ENCODE data around the gene GRPEL2. TPM values are rescaled to one million over a fixed set of nuclear protein-coding genes. Genes with fewer than 3 reads are reported as not detected.

GRPEL2 gene
- total RNA-seq, 1 experiment from 2014 or later = 47.3 TPM

GRCh38 chr5:149338364-149338763 is 6.9 kb upstream of the GRPEL2 start:
- H3K9me3 ChIP-seq (ENCODE audit: control insufficient read depth, low read depth, low read length) = no peaks in the 10 kb centered on the region
- H3K9me3 Mint-ChIP-seq = no peaks in the 10 kb centered on the region
- no peak overlapping the region for H3K4me3 Mint-ChIP-seq
- no peak overlapping the region for H3K23ac ChIP-seq (ENCODE audit: insufficient read length, low read depth, low read length)
- H2BK120ac ChIP-seq (ENCODE audit: low read depth, low read length, poor library complexity, severe bottlenecking) = no peak overlapping the region
- H3K23me2 ChIP-seq (ENCODE audit: insufficient read length, low read depth, low read length, poor library complexity, severe bottlenecking) = no peaks in the 10 kb centered on the region
- no peak overlapping the region for H3T11ph ChIP-seq (ENCODE audit: low read length)
- H2AFZ ChIP-seq (ENCODE audit: low read length) = no peak overlapping the region
- no peak overlapping the region for H3K4me2 ChIP-seq (ENCODE audit: insufficient read depth, insufficient read length, low read length)
- no peak overlapping the region for H3K4ac ChIP-seq (ENCODE audit: low read depth, low read length)
- H3K27ac Mint-ChIP-seq = no peak overlapping the region
- no peak overlapping the region for H4K5ac ChIP-seq (ENCODE audit: insufficient read length, low read depth, low read length)
- no peak overlapping the region for H2AK5ac ChIP-seq (ENCODE audit: insufficient read length, low read length)
- no peak overlapping the region for H4K91ac ChIP-seq (ENCODE audit: insufficient read length, low read depth, low read length)
- H3K14ac ChIP-seq (ENCODE audit: insufficient read depth, low read length) = no peak overlapping the region
- no CpG with 5 or more reads among the region's 1 CpG for WGBS (ENCODE audit: extremely low coverage, insufficient read length, low lambda C conversion rate)
- H2BK12ac ChIP-seq (ENCODE audit: insufficient read length, low read depth, low read length) = no peak overlapping the region
- no peak overlapping the region for H2BK15ac ChIP-seq (ENCODE audit: low read depth, low read length)
- no peak overlapping the region for H3K9ac ChIP-seq (ENCODE audit: extremely low read depth, insufficient read length, low read length)
- H3K18ac ChIP-seq (ENCODE audit: insufficient read length, low read depth, low read length) = no peak overlapping the region
- no peaks in the 10 kb centered on the region for H4K20me1 ChIP-seq (ENCODE audit: control insufficient read depth, insufficient read depth, insufficient read length)
- H3K79me2 ChIP-seq (ENCODE audit: insufficient read depth, low read length) = no peaks in the 10 kb centered on the region
- no peak overlapping the region for H3K27ac ChIP-seq (ENCODE audit: insufficient read length, low read depth, low read length)
- no peaks in the 10 kb centered on the region for H3K4me1 Mint-ChIP-seq
- no peaks in the 10 kb centered on the region for H3K4me1 ChIP-seq (ENCODE audit: insufficient read depth, low read length)
- H2BK5ac ChIP-seq (ENCODE audit: insufficient read length, low read length) = no peak overlapping the region
- H3K27me3 ChIP-seq (ENCODE audit: insufficient read depth, low read length) = no peaks in the 10 kb centered on the region
- H4K8ac ChIP-seq (replicated peaks; ENCODE audit: insufficient read length, low read depth, low read length) = no peak overlapping the region
- no peak for DNase-seq
- H3K79me1 ChIP-seq (ENCODE audit: insufficient read depth, low read depth, low read length, poor library complexity, severe bottlenecking) = no peaks in the 10 kb centered on the region
- TF ChIP-seq, protein P1, sequence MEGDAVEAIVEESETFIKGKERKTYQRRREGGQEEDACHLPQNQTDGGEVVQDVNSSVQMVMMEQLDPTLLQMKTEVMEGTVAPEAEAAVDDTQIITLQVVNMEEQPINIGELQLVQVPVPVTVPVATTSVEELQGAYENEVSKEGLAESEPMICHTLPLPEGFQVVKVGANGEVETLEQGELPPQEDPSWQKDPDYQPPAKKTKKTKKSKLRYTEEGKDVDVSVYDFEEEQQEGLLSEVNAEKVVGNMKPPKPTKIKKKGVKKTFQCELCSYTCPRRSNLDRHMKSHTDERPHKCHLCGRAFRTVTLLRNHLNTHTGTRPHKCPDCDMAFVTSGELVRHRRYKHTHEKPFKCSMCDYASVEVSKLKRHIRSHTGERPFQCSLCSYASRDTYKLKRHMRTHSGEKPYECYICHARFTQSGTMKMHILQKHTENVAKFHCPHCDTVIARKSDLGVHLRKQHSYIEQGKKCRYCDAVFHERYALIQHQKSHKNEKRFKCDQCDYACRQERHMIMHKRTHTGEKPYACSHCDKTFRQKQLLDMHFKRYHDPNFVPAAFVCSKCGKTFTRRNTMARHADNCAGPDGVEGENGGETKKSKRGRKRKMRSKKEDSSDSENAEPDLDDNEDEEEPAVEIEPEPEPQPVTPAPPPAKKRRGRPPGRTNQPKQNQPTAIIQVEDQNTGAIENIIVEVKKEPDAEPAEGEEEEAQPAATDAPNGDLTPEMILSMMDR (conservative IDR thresholded peaks at IDR 0.05) = no peak
- no peaks in the 10 kb centered on the region for H3K36me3 Mint-ChIP-seq (ENCODE audit: insufficient read depth in 1 of 3, low read depth in 3 of 3)
- no peak overlapping the region for H2BK20ac ChIP-seq (ENCODE audit: low read depth, low read length, poor library complexity, severe bottlenecking)
- H3K27me3 Mint-ChIP-seq (ENCODE audit: low read depth) = peaks cover 7% of the 10 kb centered on the region
- no peak overlapping the region for H3K56ac ChIP-seq (ENCODE audit: insufficient read length, low read depth, low read length)

Data from H9 (cell line).